DND-41 (cell line): ENCODE data around the gene FAM168A.

Experiments used
- EZH2 ChIP-seq: IDR thresholded peaks from 3 replicates; pipeline ENCODE4 v1.6.1; 2012; ENCODE audit warnings: borderline replicate concordance, low read depth, mild to moderate bottlenecking, moderate library complexity, low read length, inconsistent platforms; ENCODE audit not compliant: severe bottlenecking
- TF ChIP-seq, protein P1 (sequence below): IDR thresholded peaks from 2 replicates; pipeline ENCODE4 v1.5.1; 2012; ENCODE audit warnings: borderline replicate concordance, low read length, moderate library complexity, mild to moderate bottlenecking; ENCODE audit not compliant: poor library complexity, severe bottlenecking; ENCODE audit errors: extremely low read depth

DNA sequence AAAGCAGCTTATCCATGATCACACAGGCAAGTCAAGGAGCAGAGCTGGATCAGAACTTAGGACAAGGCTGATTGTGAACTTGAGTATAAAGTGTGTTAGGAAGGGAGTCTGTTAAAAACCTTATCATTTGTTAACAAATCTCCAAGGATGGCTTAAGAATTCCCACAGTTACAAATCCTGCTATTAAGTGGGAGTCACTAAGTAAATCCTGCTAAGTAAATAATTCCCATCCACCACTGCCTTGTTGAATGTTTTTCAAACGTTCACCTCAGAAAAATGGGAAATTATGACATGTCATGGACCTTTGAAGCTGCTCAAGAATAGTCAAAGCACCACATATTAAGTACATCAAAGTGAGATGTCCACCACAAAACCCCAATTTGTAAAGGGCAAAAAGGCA, 88.7 kb downstream of the FAM168A start:
- TF ChIP-seq, protein P1, sequence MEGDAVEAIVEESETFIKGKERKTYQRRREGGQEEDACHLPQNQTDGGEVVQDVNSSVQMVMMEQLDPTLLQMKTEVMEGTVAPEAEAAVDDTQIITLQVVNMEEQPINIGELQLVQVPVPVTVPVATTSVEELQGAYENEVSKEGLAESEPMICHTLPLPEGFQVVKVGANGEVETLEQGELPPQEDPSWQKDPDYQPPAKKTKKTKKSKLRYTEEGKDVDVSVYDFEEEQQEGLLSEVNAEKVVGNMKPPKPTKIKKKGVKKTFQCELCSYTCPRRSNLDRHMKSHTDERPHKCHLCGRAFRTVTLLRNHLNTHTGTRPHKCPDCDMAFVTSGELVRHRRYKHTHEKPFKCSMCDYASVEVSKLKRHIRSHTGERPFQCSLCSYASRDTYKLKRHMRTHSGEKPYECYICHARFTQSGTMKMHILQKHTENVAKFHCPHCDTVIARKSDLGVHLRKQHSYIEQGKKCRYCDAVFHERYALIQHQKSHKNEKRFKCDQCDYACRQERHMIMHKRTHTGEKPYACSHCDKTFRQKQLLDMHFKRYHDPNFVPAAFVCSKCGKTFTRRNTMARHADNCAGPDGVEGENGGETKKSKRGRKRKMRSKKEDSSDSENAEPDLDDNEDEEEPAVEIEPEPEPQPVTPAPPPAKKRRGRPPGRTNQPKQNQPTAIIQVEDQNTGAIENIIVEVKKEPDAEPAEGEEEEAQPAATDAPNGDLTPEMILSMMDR: no peak
- no peak for TF ChIP-seq EZH2
